SK-N-SH treated with all-trans-retinoic acid at 6 μM for 48 hours (cell line): Measurements from ENCODE around the gene TSHZ2.

ENCODE experiments used
- ATAC-seq: fragments of 200-7000 bp; cut with Tn5 transposase; 3 replicates; pipeline ENCODE4 v1.9.1; 2020; ENCODE audit warnings: mild to moderate bottlenecking, moderate library complexity
- ARNTL ChIP-seq: fragments of 450-650 bp; formaldehyde crosslinking; IDR thresholded peaks from 2 replicates; pipeline ENCODE4 v1.5.0; 2020; ENCODE audit warnings: low read depth, mild to moderate bottlenecking, moderate library complexity, borderline replicate concordance
- BACH2 ChIP-seq: fragments of 250-450 bp; sonication (Bioruptor Pico); IDR thresholded peaks from 2 replicates; pipeline ENCODE4 v1.9.0; 2021; ENCODE audit warnings: mild to moderate bottlenecking, borderline replicate concordance
- CSDC2 ChIP-seq: fragments of 250-450 bp; sonication (Bioruptor Pico); IDR thresholded peaks from 2 replicates; pipeline ENCODE4 v1.5.0; 2020; ENCODE audit warnings: mild to moderate bottlenecking, moderate library complexity
- CSRNP3 ChIP-seq: fragments of 250-450 bp; sonication (Bioruptor Pico); IDR thresholded peaks from 2 replicates; pipeline ENCODE4 v1.5.1; 2021; ENCODE audit warnings: mild to moderate bottlenecking, moderate library complexity
- ESRRG ChIP-seq: fragments of 250-450 bp; sonication (Bioruptor Pico); IDR thresholded peaks from 2 replicates; pipeline ENCODE4 v1.6.1; 2021; ENCODE audit warnings: mild to moderate bottlenecking
- GLIS3 ChIP-seq: fragments of 250-450 bp; sonication (Bioruptor Pico); IDR thresholded peaks from 2 replicates; pipeline ENCODE4 v1.5.0; 2020; ENCODE audit warnings: mild to moderate bottlenecking, moderate library complexity
- ISL1 ChIP-seq: fragments of 250-450 bp; sonication (Bioruptor Pico); IDR thresholded peaks from 2 replicates; pipeline ENCODE4 v2.1.2; 2022; ENCODE audit warnings: mild to moderate bottlenecking, moderate library complexity
- OSR1 ChIP-seq: fragments of 250-450 bp; sonication (Bioruptor Pico); IDR thresholded peaks from 2 replicates; pipeline ENCODE4 v1.8.0; 2022; ENCODE audit warnings: moderate library complexity, mild to moderate bottlenecking, inconsistent platforms
- PATZ1 ChIP-seq: fragments of 250-450 bp; sonication (Bioruptor Pico); IDR thresholded peaks from 2 replicates; pipeline ENCODE4 v1.8.0; 2020; ENCODE audit warnings: mild to moderate bottlenecking, moderate library complexity, borderline replicate concordance
- PPARA ChIP-seq: fragments of 250-450 bp; sonication (Bioruptor Pico); IDR thresholded peaks from 2 replicates; pipeline ENCODE4 v1.5.0; 2020; ENCODE audit warnings: mild to moderate bottlenecking, borderline replicate concordance
- RARB ChIP-seq: fragments of 250-450 bp; sonication (Bioruptor Pico); IDR thresholded peaks from 2 replicates; pipeline ENCODE4 v1.8.0; 2021; ENCODE audit warnings: mild to moderate bottlenecking, moderate library complexity
- SNAI2 ChIP-seq: fragments of 250-450 bp; sonication (Bioruptor Pico); IDR thresholded peaks from 2 replicates; pipeline ENCODE4 v1.5.0; 2020; ENCODE audit warnings: mild to moderate bottlenecking, moderate library complexity
- TCF4 ChIP-seq: fragments of 250-450 bp; sonication (Bioruptor Pico); IDR thresholded peaks from 2 replicates; pipeline ENCODE4 v1.8.0; 2021; ENCODE audit warnings: mild to moderate bottlenecking, moderate library complexity, borderline replicate concordance
- TOX ChIP-seq: fragments of 250-450 bp; sonication (Bioruptor Pico); IDR thresholded peaks from 2 replicates; pipeline ENCODE4 v1.8.0; 2021; ENCODE audit warnings: mild to moderate bottlenecking, moderate library complexity, borderline replicate concordance
- ZC3H10 ChIP-seq: fragments of 250-450 bp; sonication (Bioruptor Pico); IDR thresholded peaks from 2 replicates; pipeline ENCODE4 v1.5.1; 2021; ENCODE audit warnings: mild to moderate bottlenecking, moderate library complexity
- ZFP3 ChIP-seq: fragments of 250-450 bp; sonication (Bioruptor Pico); IDR thresholded peaks from 2 replicates; pipeline ENCODE4 v1.5.0; 2020; ENCODE audit warnings: mild to moderate bottlenecking, moderate library complexity
- ZFP30 ChIP-seq: fragments of 450-650 bp; formaldehyde crosslinking; IDR thresholded peaks from 2 replicates; pipeline ENCODE4 v1.5.0; 2022; ENCODE audit warnings: mild to moderate bottlenecking, moderate library complexity
- ZNF565 ChIP-seq: fragments of 450-650 bp; formaldehyde crosslinking; conservative IDR thresholded peaks from 2 replicates; pipeline ENCODE4 v1.5.0; 2020; ENCODE audit warnings: low read depth, mild to moderate bottlenecking, moderate library complexity
- ZNF70 ChIP-seq: fragments of 450-650 bp; formaldehyde crosslinking; IDR thresholded peaks from 2 replicates; pipeline ENCODE4 v1.5.0; 2020; ENCODE audit warnings: mild to moderate bottlenecking, moderate library complexity
- ZNF8 ChIP-seq: fragments of 450-650 bp; formaldehyde crosslinking; IDR thresholded peaks from 2 replicates; pipeline ENCODE4 v1.5.0; 2020; ENCODE audit warnings: mild to moderate bottlenecking, moderate library complexity
- TF ChIP-seq, protein P1 (sequence below): fragments of 250-450 bp; sonication (Bioruptor Pico); IDR thresholded peaks from 2 replicates; pipeline ENCODE4 v1.8.0; 2021; ENCODE audit warnings: low read depth, mild to moderate bottlenecking, moderate library complexity, borderline replicate concordance
- TF ChIP-seq, protein P2 (sequence below): fragments of 250-450 bp; sonication (Bioruptor Pico); IDR thresholded peaks from 2 replicates; pipeline ENCODE4 v1.5.1; 2020; ENCODE audit warnings: low read depth, mild to moderate bottlenecking, moderate library complexity
- TF ChIP-seq, protein P3 (sequence below): fragments of 250-450 bp; sonication (Bioruptor Pico); IDR thresholded peaks from 2 replicates; pipeline ENCODE4 v1.5.0; 2020; ENCODE audit warnings: mild to moderate bottlenecking, moderate library complexity

TSHZ2 gene

DNA sequence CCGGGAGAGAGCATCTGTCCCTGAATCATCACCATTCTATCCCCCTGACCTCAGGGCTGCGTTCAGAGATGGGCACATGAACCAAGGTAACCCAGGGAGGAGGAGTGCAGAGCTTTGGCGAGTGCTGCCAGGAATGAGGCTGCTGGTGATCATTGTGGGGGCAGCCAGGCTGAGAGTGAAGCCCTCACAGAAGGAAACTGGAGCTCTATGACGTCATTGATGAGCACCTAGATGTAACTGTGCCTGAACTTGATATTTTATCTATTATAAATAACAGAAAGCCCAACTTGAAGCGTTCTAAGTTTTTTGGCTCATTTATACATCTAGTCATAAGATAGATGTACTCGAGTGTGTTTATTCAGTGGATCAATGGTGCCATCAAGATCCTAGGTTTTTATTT lies 17.3 kb upstream of the TSHZ2 start (continued):
- TF ChIP-seq, protein P1, sequence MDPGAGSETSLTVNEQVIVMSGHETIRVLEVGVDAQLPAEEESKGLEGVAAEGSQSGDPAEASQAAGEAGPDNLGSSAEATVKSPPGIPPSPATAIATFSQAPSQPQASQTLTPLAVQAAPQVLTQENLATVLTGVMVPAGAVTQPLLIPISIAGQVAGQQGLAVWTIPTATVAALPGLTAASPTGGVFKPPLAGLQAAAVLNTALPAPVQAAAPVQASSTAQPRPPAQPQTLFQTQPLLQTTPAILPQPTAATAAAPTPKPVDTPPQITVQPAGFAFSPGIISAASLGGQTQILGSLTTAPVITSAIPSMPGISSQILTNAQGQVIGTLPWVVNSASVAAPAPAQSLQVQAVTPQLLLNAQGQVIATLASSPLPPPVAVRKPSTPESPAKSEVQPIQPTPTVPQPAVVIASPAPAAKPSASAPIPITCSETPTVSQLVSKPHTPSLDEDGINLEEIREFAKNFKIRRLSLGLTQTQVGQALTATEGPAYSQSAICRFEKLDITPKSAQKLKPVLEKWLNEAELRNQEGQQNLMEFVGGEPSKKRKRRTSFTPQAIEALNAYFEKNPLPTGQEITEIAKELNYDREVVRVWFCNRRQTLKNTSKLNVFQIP (CRISPR knock-in tag): no peak
- TF ChIP-seq CSDC2 (CRISPR knock-in tag) (no peak), RARB (no peak)

DNA sequence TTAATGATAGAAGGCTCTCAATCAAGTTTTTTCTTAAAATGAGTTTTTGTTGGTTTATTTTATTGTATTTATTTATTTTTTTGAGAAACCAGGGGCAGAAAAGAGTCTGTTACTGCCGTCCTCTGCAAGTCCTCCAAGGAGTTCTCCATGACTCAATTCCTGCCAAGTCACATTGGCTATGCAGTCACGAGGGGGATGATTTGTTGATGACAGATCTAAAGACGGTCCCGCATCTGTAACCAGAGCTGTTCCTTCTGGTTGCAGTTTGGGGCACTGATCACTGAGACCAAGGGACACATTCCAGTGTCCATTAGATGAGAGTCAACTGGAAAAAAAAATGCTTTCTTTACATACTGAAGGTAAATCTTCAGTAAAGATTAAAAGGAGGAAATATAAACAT lies 13.9 kb upstream of the TSHZ2 start:
- no peak for ATAC-seq
- TF ChIP-seq ZNF8 (CRISPR knock-in tag) (no peak), BACH2 (CRISPR knock-in tag) (no peak), ESRRG (CRISPR knock-in tag) (no peak), CSDC2 (CRISPR knock-in tag) (no peak), ZNF565 (CRISPR knock-in tag) (no peak), GLIS3 (CRISPR knock-in tag) (no peak), ZC3H10 (CRISPR knock-in tag) (no peak), ZFP30 (no peak), ARNTL (CRISPR knock-in tag) (no peak)
- TF ChIP-seq, protein P1 (CRISPR knock-in tag): no peak
- TF ChIP-seq, protein P2, sequence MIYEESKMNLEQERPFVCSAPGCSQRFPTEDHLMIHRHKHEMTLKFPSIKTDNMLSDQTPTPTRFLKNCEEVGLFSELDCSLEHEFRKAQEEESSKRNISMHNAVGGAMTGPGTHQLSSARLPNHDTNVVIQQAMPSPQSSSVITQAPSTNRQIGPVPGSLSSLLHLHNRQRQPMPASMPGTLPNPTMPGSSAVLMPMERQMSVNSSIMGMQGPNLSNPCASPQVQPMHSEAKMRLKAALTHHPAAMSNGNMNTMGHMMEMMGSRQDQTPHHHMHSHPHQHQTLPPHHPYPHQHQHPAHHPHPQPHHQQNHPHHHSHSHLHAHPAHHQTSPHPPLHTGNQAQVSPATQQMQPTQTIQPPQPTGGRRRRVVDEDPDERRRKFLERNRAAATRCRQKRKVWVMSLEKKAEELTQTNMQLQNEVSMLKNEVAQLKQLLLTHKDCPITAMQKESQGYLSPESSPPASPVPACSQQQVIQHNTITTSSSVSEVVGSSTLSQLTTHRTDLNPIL: no peak
- TF ChIP-seq, all 23 proteins: peak for 0

- ATAC-seq: peak; percentile 41; the same call in 1 of the 3 replicates
- TF ChIP-seq PPARA (CRISPR knock-in tag) (peak; percentile 48; the same call in 1 of the 2 replicates), OSR1 (CRISPR knock-in tag) (no peak), ZNF8 (CRISPR knock-in tag) (peak; percentile 51), ZC3H10 (CRISPR knock-in tag) (no peak), ISL1 (CRISPR knock-in tag) (peak; percentile 87), ZFP30 (0 out of 2 replicates have a peak, but pooled peaks have one; percentile 17), TOX (no peak), ZNF565 (CRISPR knock-in tag) (0 out of 2 replicates have a peak, but pooled peaks have one; percentile 58), CSDC2 (CRISPR knock-in tag) (peak; percentile 89; the same call in 1 of the 2 replicates), RARB (no peak), SNAI2 (CRISPR knock-in tag) (peak; percentile 92), BACH2 (CRISPR knock-in tag) (0 out of 2 replicates have a peak, but pooled peaks have one; percentile 84), ARNTL (CRISPR knock-in tag) (no peak), ZFP3 (peak; percentile 66; the same call in 1 of the 2 replicates), PATZ1 (CRISPR knock-in tag) (no peak), TCF4 (CRISPR knock-in tag) (peak; percentile 94), CSRNP3 (CRISPR knock-in tag) (no peak), GLIS3 (CRISPR knock-in tag) (peak; percentile 64; the same call in 1 of the 2 replicates), ZNF70 (CRISPR knock-in tag) (peak; percentile 28; the same call in 1 of the 2 replicates)
- TF ChIP-seq, protein P3, sequence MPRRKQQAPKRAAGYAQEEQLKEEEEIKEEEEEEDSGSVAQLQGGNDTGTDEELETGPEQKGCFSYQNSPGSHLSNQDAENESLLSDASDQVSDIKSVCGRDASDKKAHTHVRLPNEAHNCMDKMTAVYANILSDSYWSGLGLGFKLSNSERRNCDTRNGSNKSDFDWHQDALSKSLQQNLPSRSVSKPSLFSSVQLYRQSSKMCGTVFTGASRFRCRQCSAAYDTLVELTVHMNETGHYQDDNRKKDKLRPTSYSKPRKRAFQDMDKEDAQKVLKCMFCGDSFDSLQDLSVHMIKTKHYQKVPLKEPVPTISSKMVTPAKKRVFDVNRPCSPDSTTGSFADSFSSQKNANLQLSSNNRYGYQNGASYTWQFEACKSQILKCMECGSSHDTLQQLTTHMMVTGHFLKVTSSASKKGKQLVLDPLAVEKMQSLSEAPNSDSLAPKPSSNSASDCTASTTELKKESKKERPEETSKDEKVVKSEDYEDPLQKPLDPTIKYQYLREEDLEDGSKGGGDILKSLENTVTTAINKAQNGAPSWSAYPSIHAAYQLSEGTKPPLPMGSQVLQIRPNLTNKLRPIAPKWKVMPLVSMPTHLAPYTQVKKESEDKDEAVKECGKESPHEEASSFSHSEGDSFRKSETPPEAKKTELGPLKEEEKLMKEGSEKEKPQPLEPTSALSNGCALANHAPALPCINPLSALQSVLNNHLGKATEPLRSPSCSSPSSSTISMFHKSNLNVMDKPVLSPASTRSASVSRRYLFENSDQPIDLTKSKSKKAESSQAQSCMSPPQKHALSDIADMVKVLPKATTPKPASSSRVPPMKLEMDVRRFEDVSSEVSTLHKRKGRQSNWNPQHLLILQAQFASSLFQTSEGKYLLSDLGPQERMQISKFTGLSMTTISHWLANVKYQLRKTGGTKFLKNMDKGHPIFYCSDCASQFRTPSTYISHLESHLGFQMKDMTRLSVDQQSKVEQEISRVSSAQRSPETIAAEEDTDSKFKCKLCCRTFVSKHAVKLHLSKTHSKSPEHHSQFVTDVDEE (CRISPR knock-in tag): peak; percentile 97
- TF ChIP-seq, protein P2: peak; percentile 12; the same call in 1 of the 2 replicates
- TF ChIP-seq, protein P1 (CRISPR knock-in tag): no peak
Measured at GRCh38 chr20:52959125-52959524, 13.0 kb upstream of the TSHZ2 start.
